Bone marrow (tissue), 2 donors: ENCODE results near the gene SLC37A2.

Experiments
- DNase-seq, 2 donors: peaks; one replicate each; lab custom pipeline; 2025; lab: John Stamatoyannopoulos, UW

The SLC37A2 gene

DNA sequence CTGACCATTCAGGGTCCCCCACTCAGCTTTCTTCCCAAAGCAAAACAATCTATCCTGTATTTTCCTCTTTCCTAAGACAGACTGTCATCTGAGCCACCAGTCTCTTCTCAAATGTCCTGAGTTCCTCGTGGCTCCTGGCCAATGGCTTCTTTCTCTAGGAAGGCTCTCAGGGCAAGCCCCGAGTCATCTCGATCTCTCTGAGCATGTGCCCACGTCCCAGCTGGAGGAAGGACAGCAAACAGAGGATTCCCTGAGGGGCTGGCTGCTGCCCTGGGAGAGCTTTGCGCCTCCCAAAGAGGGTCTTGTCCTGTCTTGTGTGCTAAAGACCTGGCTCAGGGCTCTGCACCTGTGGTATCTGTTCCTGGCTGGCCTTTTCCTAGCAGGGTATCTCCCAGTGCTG is 8.3 kb downstream of the SLC37A2 start:
- no peak for DNase-seq

DNA sequence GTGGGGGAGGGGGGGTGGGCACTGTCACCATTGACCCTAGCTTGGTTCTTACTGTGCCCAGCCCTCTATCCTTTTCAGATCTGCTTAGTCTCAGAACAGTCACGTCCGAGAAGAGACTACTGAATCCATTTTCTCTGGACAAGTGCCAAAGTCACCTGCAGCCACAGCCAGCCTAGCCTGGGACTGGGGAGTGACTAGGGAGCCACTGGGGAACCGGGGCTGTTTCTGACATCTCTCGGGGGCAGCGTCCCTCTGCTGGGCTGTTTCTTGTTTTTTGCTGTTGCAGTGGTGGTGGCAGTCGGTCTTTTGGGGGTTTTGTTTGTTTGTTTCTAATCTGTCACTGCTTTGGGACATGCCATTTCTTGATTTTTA is 8.7 kb downstream of the SLC37A2 start:
- DNase-seq, result no peak

DNA sequence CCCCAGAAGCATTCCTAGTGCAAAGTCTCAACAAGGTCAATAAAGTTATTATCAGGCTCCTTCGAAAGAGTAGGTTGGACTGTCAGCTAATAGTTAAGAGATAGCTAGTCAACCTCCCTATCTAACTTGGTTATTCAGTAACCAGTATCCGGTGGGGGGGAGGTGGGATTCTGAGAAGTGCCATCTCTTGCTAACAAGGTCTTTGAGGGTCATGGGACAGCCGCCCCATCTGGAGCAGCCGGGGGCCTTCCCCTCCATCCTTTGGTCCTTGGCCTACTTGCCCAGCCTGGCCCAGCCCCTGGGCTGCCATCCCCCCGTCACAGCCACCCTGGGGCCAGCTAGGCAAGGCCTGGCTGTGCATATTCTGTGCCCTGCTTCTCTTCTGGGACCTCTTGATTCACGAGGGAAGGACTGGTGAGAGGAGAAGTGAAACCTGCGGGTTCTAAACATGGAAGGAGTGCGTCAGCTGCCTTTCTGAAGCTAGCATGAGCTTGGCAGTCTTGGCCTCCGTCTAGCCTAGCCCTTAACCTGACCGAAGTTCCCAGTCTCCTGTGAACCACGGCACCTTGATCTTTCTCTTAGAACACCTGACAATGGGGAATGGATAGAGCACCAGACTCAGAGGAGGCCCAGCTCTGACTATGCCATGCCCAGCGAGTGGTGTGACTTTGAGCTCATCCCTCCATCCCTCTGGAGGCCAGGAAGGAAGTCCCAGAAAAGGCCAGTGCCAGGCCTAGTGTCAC is 9.3 kb downstream of the SLC37A2 start:
- peak in 1 of 2 donors; percentile 25 for DNase-seq

DNA sequence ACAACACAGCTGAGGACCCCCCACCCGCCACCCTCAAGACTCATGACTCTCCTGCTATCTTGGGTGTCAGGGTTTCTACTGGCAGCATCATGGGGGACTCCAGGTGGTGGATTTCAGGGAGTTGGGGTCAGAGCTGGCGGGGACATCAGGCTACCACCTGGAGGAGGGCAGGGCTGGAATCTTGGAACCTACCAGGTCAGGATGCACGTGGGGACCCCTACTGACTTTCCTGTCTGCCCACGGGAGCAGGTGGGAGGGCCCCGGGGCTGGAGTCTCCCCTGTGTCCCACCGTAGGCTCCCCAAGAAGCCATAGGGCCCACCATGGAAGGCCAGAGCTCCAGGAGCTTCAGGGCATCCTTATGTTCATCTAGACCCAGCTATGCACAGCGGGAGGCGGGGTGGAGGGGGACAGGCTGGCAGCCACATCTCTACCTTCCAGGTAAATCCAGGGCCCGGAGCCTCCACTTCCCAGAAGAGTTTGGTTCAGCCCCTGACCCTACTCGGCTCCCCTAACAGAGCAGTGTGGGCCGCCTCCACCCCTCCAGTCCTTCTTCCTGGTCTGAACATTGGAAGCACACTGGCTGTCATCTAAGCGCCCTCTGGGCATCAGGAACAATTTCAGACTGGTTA is 10.0 kb downstream of the SLC37A2 start:
- DNase-seq, result no peak

DNA sequence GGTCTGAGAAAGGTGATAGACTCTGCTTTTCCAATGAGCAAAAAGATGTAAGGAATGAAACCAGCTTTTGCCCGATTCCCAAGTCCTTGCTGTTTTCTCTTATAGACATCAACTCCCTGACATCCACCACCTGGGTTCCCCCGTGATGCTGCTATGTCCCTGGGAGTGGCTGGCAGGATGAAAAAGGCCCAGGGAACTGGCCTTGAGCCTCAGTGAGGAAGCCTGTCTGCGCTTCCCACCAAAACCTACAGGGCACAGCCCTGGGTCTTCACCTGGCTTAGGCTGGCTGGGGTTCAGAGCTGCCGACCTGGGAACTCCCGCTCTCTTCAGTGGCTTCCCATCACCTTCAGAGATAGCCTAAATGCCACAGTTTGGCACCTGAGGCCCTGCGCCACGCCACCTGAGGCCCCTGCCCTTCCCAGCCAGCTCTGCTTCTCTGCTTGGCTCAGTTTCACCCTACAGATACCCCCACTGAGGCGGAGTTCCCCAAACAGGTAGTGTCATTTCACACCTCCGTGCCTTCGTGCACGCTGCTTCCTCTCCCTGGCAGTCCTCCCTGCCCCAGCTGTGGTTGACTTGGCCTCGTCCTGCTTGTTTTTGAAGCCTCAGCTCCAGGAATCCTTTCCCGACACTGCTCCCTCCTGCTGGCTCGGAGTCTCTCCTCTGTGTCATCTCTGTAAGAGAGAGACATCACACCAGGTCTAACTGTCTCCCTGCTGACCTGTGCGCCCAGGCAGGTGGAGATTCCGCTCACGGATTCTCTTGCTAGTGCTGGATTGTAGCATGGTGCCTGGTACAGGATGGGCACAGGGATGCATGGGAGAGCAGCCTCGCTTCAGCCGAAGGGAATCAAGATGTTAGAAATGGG is 10.7 kb downstream of the SLC37A2 start:
- no peak for DNase-seq

DNA sequence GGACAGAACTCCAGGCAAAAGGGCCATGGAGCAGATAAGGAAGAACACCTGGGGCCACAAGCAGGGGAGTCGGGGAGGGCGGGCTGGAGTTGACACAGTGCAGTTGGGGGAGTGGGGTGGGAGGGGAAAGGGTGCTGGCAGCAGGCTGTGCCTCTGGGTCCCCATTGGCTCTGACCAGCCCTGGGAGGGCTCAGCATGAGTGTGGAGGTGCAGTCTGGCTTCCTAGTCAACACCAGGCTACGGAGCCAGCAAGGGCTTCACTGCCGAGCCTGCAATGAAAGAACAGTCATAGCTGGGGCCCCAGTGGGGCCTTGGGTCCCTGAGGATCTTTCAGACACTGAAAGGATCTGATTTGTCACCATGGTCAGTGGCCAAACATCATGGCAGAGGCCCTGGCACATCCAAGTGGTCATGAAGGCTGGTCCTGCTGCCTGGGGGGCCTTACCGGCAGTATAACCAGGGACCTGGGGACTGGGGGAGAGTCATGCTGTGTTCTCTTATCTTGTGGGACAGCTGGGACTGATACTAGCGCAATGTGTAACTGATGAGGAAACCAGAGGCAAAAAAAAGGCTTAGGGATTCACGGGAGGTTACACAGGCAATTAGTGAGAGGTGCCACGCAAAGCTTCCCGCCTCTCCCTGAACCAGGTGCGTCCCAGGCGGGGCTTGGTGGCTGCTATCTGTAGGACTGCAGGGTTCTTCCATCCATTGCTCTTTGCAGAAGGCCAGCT is 11.6 kb downstream of the SLC37A2 start:
- no peak for DNase-seq

DNA sequence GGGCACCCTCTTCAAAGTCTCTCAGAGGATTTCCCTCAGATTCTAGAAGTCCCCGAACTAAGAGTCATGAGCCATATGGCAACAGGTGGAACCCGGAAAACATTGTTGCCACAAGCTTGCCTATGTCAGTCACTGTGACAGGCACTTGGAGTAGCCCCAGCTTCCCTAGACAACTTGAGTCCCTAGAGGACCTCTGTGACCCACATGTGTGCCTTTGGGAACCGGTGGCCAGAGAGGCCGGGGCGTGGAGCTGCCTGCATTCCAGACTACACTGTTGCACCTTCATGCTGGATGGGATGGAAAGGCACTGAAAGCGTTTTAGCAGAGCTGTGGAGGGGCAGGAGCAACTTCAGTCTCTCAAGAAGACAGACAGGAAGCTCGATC is 12.1 kb downstream of the SLC37A2 start:
- no peak for DNase-seq

DNA sequence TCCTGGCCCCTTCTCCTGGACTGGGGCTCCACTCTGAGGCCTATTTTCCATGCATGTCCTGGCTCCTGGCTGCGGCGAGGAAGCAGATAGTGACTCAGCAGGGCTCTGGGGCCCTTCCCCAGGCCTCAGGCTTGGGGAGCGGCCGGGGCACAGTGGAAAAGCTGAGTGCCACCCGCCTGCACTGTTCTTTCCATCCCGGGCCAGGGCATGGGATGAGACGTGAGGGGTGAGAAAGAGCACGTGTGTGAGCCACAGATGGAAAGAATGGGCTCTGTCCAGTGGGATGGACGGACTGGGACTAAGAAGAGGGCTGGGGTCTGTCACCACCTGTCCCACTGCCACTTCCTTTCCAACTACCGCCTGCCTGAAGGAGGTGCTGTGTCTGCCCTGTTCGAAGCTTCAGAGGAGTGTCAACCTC is 12.8 kb downstream of the SLC37A2 start:
- DNase-seq, result no peak

DNA sequence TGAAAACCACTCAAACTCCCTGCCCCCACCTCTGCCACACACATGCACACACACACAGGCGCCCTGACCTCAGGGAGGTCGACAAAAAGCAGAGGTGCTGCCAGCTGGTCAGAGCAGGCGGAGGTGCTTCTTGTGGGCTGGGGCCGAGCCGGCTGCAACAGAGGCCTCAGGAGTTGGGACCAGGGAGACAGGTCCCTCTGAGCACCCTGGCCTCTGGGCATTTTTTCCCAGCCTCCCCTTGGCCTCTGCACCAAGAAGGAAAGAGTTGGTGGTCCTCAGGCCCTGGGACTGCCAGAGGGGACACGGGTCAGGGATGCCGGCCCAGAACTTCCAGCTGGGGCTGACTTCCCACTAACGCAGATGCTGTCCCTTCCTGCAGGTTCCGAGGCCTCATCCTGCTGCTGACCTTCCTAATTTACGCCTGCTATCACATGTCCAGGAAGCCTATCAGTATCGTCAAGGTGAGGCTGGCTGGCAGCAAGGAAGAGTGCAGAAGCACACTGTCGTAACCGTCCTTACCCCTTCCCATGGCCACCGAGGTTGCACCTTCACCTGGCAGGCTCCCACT is 13.4 kb downstream of the SLC37A2 start:
- no peak for DNase-seq

DNA sequence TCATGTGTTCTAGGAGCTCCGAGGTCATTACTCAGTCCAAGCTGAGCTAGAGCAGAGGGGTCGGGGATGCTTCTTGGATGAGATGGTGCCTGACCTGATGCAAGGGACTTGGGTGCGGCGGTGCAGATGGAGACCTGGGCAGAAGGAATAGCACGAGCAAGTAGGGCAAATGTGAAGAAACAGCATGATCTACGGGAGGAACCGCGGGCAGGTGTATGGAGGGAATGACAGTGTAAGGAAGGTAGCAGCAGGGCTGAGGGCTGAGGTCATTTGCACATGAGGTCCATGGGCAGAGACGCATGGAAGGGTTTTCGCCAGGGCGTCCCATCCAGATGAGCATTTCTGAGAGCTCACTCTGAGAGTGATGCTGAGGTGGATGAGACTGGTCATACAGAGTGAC is 14.9 kb downstream of the SLC37A2 start:
- no peak for DNase-seq

DNA sequence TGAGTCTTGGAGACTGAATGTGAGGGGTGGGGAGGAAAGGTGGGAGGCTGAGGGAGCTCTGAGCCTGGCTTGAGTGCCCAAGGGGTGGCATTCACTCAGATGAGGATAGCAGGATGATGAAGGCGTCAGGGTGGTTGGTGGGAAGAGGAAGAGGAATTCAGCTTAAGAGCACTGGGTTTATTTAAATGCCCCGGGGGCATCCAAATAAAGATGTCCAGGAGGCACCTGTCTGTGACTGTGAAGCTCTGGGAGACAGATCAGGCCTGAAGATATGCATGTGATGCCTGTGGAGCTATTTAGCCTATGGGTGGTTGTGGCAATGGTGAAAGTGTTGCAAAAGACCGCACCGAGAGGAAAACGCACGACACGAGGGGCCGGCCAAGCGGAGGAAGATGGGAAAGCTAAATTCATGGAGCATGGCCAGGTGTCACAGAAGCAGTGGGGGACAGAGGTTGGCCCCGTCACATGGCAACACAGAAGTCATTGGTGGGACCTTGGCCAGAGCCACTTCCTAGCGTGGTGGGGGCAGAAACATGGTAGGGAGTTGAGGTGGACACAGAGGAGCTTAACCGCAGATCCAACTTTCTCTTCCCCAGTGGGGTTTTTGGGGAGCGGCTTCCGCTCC is 15.5 kb downstream of the SLC37A2 start:
- DNase-seq, result no peak

DNA sequence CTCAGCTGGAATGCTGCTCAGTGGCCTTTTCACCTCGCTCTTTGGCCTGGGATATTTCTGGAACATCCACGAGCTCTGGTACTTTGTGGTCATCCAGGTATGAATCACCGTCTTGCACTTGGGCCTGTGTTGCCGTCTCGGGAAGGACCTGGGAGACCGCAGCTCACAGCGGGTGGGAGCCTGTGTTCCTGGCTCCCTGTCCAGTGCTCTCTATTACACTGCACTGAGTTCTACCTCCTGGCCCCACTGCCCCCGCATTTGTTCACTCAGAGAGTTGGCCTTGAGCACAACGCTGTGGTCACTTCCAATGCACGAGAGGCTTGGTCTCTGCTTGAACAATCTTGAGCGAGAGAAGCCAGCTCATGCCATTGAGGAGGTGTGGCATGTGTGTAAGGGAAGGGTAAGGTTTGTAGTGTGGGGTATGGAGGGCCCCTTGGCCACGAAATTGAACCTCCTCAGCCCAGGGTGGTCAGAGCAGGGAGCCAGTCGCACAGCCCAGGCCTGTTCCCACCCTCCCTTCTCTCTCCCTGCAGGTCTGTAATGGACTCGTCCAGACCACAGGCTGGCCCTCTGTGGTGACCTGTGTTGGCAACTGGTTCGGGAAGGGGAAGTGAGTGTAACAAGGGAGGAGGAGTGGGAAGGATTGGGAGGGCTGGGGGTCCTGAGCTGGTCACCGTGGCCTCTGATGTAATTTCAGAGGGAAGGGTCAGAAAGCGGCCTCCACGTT is 16.2 kb downstream of the SLC37A2 start:
- no peak for DNase-seq

DNA sequence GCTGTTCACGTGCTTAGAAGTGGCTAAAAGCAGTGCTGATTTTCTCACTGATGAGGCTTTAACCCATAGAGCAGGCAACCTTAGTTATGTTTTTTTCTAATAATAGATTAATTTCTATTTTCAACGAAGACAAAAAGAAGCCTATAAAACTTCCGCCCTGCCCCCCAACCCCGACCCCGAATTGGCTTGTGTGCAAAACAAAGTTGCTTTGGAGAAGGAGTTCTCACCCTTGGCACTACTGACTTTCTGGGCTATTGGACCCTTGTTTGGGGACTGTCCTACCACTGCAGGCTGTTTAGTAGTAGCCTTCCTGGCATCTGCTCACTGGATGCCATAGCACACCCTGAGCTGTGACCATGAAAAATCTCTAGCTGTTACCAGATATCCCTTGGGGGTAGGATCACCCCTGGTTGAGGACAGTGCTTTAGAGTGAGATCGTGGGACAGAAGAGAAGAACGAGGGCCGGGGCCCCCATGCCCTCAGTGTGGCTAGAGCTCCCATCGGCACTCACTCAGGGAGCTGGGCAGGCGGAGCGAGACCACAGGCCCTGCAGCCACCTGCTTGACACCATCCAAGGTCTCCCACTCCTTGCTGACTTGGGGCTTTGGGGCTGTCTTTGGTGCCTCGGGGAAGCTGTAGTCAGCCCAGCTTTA is 16.9 kb downstream of the SLC37A2 start:
- DNase-seq, result no peak

DNA sequence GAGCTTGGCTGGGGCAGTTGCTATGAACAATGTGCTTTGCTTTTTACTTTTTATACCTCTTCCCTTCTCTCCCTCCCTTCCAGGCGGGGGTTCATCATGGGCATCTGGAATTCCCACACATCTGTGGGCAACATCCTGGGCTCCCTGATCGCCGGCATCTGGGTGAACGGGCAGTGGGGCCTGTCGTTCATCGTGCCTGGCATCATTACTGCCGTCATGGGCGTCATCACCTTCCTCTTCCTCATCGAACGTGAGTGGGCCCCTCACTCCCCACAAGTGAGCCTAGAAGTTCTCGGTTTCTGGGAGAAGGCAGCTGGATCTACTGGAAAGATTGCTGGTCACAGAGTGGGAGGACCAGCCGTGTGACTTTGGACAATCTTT is 17.4 kb downstream of the SLC37A2 start:
- DNase-seq, result no peak

DNA sequence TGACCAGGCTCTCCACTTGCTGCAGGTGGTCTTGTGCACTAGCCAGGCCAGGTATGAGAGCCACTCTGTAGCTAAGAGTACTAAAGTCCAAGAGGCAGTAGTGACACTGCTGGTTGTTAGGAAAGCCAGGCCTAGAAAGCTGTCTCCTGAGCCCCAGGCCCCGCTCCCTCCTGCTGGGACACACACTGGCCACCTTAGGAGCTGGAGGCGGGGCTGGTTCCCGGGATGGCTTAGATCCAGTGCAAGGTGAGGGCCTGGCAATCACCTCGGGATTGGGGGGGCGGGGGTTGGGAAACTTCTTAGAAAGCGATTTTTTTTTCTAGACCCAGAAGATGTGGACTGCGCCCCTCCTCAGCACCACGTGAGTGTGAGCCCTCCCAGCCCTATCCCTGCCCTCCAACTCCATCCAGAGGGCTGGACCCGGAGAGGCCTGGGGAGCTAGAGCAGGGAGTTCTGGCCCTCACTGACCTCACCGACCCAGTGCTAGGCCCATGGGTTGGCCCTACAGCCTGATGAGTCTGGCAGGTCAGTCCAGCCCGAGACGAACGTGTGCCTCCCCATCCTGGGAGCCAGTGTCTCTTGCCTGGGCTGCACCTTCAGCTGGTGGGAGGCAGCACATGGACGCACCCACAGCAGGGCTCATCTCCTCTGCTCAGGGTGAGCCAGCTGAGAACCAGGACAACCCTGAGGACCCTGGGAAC is 18.1 kb downstream of the SLC37A2 start:
- no peak for DNase-seq

DNA sequence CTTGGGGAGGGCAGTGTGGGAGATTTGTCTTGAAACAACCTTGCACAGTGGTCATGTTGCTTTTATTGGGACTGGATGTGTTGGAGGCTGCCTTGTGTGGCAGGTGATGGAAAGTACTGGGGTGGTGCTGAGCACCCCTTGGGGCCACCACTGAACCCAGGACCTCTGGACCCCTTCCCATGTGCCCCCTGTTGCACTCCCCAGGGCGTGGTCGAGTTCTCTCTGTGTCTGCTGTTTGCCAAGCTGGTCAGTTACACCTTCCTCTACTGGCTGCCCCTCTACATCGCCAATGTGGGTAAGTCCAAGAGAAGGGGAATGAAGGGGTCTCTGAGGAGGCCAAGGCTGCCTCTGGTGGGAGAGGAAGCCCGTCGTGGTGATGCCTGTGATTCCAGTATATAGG is 18.9 kb downstream of the SLC37A2 start:
- DNase-seq, result no peak

DNA sequence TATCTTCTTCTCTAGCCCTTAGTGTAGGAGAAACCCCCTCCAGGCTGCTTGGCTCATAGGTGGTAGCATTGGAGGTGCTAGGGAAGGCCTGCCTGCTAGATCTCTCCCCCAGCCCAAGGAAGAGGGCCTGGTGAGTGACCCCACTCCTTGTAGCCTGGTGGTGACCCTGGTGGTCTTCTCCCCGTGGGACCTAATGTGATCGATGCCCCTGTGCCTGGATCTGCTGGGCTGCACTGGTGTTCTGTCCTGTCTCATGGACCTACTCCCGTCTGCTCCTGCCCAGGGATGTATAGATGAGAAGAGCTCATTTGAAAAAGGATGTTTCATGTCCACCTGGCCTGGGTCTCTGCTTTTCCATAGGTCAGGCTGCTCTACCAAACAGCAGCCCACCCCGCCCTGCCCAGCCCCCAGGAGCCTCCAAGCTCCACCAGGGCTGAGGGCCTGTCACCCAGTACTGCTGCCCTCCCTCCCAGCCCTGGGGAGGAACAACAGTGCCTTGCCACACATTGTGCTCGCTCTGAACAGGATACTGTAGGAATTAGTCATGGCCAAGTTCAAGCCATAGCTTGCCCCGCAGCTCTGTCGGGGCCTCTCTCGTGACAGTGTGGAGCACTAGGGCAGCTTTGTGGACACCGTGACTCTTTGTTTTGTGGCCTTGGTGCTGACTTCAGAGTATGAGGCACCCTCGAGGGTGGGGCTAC is 19.7 kb downstream of the SLC37A2 start:
- no peak for DNase-seq

DNA sequence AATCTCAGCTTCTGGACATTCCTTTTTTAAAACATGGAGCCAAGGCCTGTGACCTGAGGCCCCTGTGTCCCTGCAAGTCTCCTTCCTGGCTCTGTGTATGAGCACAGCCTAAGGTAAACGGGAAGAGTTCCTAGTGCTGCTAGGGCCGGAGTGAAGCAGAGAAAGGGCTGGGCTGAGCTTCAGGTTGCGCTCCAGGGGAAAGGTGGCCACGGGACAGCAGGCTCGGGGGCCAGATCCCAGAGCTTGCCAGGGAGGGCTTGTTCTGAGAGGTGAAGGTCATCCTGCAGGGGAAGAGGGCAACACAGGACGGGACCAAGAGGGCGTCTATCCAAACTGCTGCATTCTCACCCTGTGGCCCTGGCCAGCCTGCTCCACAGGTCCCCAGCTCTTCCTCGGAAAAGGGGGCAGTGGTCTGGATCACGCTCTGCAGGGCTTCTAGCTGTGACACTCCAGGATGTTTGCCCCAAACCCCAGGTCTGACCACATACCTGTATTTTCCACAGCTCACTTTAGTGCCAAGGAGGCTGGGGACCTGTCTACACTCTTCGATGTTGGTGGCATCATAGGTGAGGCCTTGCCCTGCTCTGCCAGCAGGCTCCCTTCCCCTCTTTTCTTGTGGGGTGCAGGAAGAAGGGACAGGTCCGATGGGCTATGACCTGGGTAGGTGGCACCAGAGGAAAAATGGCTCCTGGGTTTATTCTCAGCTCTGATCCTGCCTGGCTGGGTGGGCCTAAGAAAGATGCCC is 20.4 kb downstream of the SLC37A2 start:
- DNase-seq, result no peak
